Spleen (tissue), 7 donors: Measurements from ENCODE around the gene FOXK1.

ENCODE experiments used
- CTCF ChIP-seq, 11 experiments: fragments of 200-600 bp in 7 of 11; fragments of 450-650 bp in 4 of 11; sonication (generic) in 4 of 11; IDR thresholded peaks in 8 of 11; conservative IDR thresholded peaks in 3 of 11; 1 replicate in 7 of 11; 2 replicates in 4 of 11; pipeline versions ENCODE4 v1.4.0 to v1.8.0; 2016 to 2021; ENCODE audit warnings: antibody characterized with exemption in 11 of 11, inconsistent platforms in 4 of 11, mild to moderate bottlenecking in 1 of 11
- POLR2A ChIP-seq, 3 donors: fragments of 450-650 bp; IDR thresholded peaks; one replicate each; pipeline ENCODE4 v1.5.1; 2017; ENCODE audit warnings: antibody characterized with exemption in 3 of 3, mild to moderate bottlenecking in 1 of 3
- donor health status: DM: no; HTN: no; CAD: no; lungs with moderate emphysema.
- donor health status: DM: no; HTN: no; CAD: no.
- donor health status: DM: no; HTN: no; CAD: no.

- TF ChIP-seq POLR2A (IDR thresholded peaks at IDR 0.05) (no peak), CTCF (IDR thresholded peaks at IDR 0.05 in 8 of 11, conservative IDR thresholded peaks at IDR 0.05 in 3 of 11) (no peak)
Measured at GRCh38 chr7:4772306-4772705, 90.2 kb downstream of the FOXK1 start.
